Choroid plexus epithelial cell (primary cell): ENCODE measurements around the gene ESPNL.

ENCODE experiments used
- DNase-seq: peaks from one replicate; pipeline ENCODE4 v3.0.0-alpha.2; 2010; ENCODE audit warnings: low read depth
- H3K4me3 ChIP-seq: 2 replicates; pipeline ENCODE4 v1.5.1; 2011; ENCODE audit warnings: low read depth, mild to moderate bottlenecking, control low read depth, low read length, moderate library complexity
- CTCF ChIP-seq: conservative IDR thresholded peaks from 2 replicates; pipeline ENCODE4 v1.5.1; 2011; ENCODE audit warnings: low read depth, mild to moderate bottlenecking, control low read depth, inconsistent platforms, low read length, moderate library complexity

ESPNL gene

DNA sequence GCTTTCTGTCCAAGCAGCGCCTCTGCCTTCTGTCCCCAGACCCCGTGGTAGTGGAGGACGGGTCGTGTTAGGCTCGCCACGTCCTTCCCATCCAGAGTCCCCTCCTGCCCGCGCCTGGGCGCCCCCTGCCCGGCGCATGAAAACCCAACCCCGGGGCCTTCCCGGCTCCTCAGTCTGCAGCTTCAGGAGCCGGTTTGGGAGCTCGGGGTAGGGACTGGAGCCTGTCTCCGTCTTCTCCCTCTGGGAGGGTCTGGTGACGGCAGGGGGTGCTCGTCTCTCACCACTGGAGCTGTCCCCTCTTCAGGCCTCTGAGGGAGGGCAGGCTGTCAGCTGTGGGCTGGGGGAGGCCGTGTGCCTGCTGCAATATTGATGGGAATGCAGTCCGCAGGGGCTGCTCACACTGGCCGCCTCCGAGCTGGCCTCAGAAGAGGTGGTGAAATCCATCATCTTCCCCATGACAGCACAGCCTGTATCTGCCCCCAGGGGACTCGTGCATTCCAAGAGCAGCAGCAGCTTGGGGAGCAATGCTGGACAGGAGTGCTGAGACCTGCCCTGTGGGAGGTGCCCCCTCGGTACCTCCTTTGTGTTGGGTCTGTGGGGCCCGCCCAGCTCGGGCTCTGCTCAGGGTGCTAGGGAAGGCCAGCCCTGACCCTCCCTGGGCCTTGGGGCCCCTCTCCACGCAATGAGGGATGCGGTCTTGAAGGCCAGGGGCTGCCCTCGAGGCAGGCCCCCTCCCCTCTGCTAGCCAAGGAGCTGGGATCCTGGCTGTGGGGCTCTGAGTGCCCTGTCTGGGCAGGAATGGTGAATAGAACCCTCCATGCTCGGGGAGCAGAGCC lies 20.5 kb downstream of the ESPNL start:
- peak; percentile 45 for TF ChIP-seq CTCF
- no peak overlapping the region for H3K4me3 ChIP-seq
- peak; percentile 36 for DNase-seq

DNA sequence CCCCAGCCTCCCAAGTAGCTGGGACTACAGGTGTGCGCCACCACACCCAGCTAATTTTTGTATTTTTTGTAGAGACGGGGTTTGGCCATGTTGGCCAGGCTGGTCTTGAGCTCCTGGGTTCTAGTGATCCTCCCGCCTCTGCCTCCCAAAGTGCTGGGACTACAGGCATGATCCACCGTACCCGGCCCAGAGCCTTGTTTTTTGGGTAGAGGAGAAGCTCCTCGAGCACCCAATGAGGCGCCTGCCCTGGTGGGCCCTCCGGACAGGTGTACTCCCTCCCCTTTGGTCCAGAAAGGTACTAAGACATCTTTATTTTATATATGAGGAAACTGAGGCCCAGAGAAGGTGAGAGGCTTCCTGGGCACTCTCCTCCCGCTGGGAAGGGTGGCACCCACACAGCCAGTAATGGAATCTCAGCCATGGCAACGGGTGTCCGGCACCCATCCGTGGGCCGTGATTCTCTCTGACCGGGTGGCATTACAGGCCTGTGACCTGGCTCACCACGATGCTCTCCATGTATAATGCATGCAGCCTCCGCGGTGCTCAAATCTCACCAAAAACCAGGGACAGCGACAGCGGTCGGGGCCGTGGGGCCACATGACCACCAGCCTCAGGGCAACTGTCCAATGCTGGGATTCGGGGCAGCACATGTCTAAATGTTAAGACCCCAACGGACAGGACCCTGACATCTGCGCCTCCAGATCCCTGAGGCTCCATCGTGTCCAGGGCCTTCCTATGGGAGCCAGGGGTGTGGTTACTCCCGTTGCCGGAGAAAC lies 21.6 kb downstream of the ESPNL start:
- DNase-seq = no peak
- H3K4me3 ChIP-seq = no peak overlapping the region
- TF ChIP-seq CTCF = no peak

DNA sequence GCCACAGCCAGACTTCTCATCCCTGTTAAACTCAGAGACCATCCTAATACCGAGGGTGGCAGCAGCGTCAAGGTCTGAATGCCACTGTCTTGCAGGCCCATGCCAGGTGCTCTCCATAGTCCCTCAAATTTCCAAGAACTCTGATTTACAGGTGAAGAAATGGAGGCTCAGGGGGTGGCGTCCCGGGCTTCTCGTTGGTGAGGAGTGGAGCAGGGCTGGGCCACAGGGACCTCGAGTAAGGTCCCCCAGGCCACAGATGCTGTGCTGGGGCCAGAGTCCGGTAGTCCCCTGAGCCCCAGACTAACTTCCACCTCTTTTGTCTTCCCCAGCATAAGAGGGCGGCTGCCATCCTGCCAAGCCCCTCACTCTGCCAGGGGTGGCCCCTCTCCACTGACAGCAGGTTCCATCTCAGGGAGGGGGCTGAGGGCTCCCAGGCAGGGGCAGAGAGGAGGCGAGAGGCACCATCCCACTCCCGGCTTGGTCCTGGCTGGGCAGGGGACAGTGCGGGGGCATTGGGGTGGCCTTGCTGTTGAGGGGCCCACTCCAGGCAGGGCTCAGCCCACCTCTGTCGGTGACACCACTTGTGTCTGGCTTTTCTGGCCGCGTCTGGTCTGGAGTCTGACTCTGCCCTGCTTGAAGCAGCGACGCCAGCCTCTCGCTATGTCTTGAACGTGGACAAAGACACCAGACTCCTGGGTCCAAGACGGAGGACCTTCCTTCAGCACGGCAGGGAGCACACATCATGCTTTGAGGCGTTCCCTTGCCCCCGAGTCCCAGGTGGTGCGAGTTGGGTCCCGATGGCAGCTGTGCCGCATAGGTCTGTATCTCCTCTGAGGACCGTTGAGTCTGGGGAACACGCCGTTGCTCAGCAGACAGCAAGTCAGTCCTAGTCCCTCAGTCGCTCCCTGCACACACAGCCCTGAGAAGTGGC lies 22.4 kb downstream of the ESPNL start:
- no peak overlapping the region for H3K4me3 ChIP-seq
- DNase-seq = no peak
- no peak for TF ChIP-seq CTCF

DNA sequence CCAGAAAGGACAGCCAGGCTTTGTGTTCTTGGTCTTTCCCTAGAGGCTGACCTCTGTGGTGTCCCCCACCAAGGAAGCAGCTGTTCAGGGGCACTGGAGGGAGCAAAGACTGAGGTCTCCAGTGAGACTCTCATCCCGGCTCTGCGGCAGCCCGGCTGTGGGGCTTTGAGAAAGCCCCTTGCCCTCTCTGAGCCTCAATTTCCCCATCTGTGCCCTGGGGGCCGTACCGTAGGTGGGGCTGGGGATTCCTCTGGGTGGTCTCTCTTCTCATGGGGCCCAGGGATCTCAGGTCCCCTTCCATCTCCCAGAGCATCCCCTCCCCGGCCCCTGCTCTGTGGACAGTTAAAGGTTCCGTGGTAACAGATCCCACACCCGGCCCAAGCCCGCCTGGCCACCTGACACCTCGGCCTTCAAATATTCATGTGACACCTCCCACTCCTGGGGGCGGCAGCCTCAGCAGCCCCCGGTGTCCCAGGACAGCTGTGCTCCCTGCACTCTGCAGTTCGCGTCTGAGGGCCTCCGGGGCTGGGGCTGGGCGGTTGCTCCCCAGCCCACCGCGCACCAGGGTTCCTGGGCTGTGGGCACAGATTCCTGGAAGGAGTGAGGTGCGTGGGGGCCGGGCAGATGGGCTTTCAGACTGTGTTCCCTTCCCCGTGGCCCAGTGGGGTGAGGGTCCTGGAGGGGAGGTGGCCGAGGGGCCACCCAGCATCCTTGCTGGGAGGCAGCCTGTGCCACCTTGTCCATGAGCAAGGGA lies 23.3 kb downstream of the ESPNL start:
- H3K4me3 ChIP-seq = no peak overlapping the region
- TF ChIP-seq CTCF = no peak
- DNase-seq = no peak

GRCh38 chr2:238123991-238124470 lies 23.9 kb downstream of the ESPNL start:
- H3K4me3 ChIP-seq = no peak overlapping the region
- no peak for TF ChIP-seq CTCF
- DNase-seq = no peak
